ENCODE data around the gene STXBP4.

- TF ChIP-seq POLR2A (IDR thresholded peaks at IDR 0.05; ENCODE audit: borderline replicate concordance, extremely low read depth, insufficient read depth, insufficient read length) (no peak), CTCF (IDR thresholded peaks at IDR 0.05 in 2 of 3, conservative IDR thresholded peaks at IDR 0.05 in 1 of 3; ENCODE audit: borderline replicate concordance in 1 of 3, insufficient read depth in 1 of 3, low read depth in 2 of 3, low read length in 2 of 3) (no peak), RAD21 (IDR thresholded peaks at IDR 0.05; ENCODE audit: low read depth) (no peak), POLR2AphosphoS5 (IDR thresholded peaks at IDR 0.05; ENCODE audit: low read depth, low read length) (no peak)
Observed at GRCh38 chr17:54985476-54985875, 16.9 kb downstream of the STXBP4 start.
